Caco-2 (cell line): ENCODE results near the gene TRIM31. TPM values are rescaled to one million over a fixed set of nuclear protein-coding genes. Genes with fewer than 3 reads are reported as not detected.
A peak's percentile ranks its signal among the peaks of the same experiment; 100 is the strongest.

Source experiments
- BruUV-seq: library from RNA; stranded (reverse); fragments of 400-500 nt; replicated peaks from 2 replicates; lab custom pipeline; 2021; lab: Mats Ljungman, UMichigan
- CTCF ChIA-PET: fragments of 300-600 bp; sonication (Branson Sonifier 250); formaldehyde crosslinking; loops from one replicate; lab custom pipeline; 2022; ENCODE audit warnings: antibody characterized with exemption; lab: Charles Lee
- POLR2A ChIA-PET: fragments of 300-600 bp; sonication (Branson Sonifier 250); formaldehyde crosslinking; loops from one replicate; lab custom pipeline; 2022; ENCODE audit warnings: antibody characterized with exemption; lab: Charles Lee
- DNase-seq, 2 experiments: peaks; one replicate each; pipeline versions ENCODE4 v3.0.0 to v3.0.0-alpha.2; 2020 to 2022
- H3K27me3 ChIP-seq: replicated peaks from 2 replicates; pipeline ENCODE4 v1.6.0; 2011; ENCODE audit warnings: low read length; ENCODE audit not compliant: control insufficient read depth, insufficient read depth
- H3K36me3 ChIP-seq: 2 replicates; pipeline ENCODE4 v1.5.1; 2011; ENCODE audit warnings: low read length; ENCODE audit not compliant: control insufficient read depth, insufficient read depth
- H3K4me1 ChIP-seq: fragments of 250-450 bp; sonication (Bioruptor Pico); 2 replicates; pipeline ENCODE4 v1.5.1; 2020; ENCODE audit warnings: mild to moderate bottlenecking
- H3K4me3 ChIP-seq: 2 replicates; pipeline ENCODE4 v1.5.1; 2011; ENCODE audit warnings: low read depth, mild to moderate bottlenecking, control low read depth, low read length
- H3K9me3 ChIP-seq: fragments of 250-450 bp; sonication (Bioruptor Pico); 2 replicates; pipeline ENCODE4 v1.5.1; 2020; ENCODE audit warnings: mild to moderate bottlenecking, moderate library complexity
- H3K27ac Mint-ChIP-seq: one replicate; pipeline ENCODE4 v1.8.0; 2022; ENCODE audit warnings: mixed read lengths; ENCODE audit not compliant: unreplicated experiment
- H3K27me3 Mint-ChIP-seq: one replicate; pipeline ENCODE4 v1.8.0; 2022; ENCODE audit warnings: mixed read lengths; ENCODE audit not compliant: insufficient read depth, unreplicated experiment
- H3K36me3 Mint-ChIP-seq: one replicate; pipeline ENCODE4 v1.8.0; 2022; ENCODE audit warnings: mild to moderate bottlenecking, mixed read lengths; ENCODE audit not compliant: insufficient read depth, unreplicated experiment
- H3K4me1 Mint-ChIP-seq: one replicate; pipeline ENCODE4 v1.8.0; 2022; ENCODE audit warnings: low read depth, mixed read lengths; ENCODE audit not compliant: unreplicated experiment
- H3K4me3 Mint-ChIP-seq: one replicate; pipeline ENCODE4 v1.8.0; 2022; ENCODE audit warnings: mild to moderate bottlenecking, moderate library complexity, mixed read lengths; ENCODE audit not compliant: unreplicated experiment
- H3K9me3 Mint-ChIP-seq: one replicate; pipeline ENCODE4 v1.8.0; 2022; ENCODE audit warnings: mixed read lengths; ENCODE audit not compliant: unreplicated experiment
- CTCF ChIP-seq, 2 experiments: fragments of 200-600 bp in 1 of 2; IDR thresholded peaks; 1 replicate in 1 of 2; 2 replicates in 1 of 2; pipeline versions ENCODE4 v1.5.1 to v1.8.0; 2011 to 2022; ENCODE audit warnings: antibody characterized with exemption in 1 of 2, control low read depth in 1 of 2, inconsistent platforms in 1 of 2, low read depth in 1 of 2, low read length in 1 of 2, mild to moderate bottlenecking in 1 of 2, moderate library complexity in 1 of 2; ENCODE audit not compliant: insufficient read depth in 1 of 2, severe bottlenecking in 1 of 2, unreplicated experiment in 1 of 2
- intact Hi-C: fragments of 100-400 bp; cut with micrococcal nuclease; formaldehyde crosslinking; loops from one replicate; pipeline ENCODE4 v1.10.0; 2022; ENCODE audit not compliant: unreplicated experiment
- total RNA-seq: library from RNA; stranded (reverse); gene quantifications from 2 replicates; pipeline ENCODE4 v1.2.3, GENCODE V29; 2022

Gene TRIM31
- total RNA-seq, 1 experiment from 2014 or later, result 0.70 TPM

GRCh38 chr6:30101444-30102413 is 11.2 kb downstream of the TRIM31 start:
- Mint-ChIP-seq H3K4me3 (peak overlapping the region; percentile 89), H3K27me3 (no peaks in the 10 kb centered on the region), H3K36me3 (no peaks in the 10 kb centered on the region), H3K4me1 (peaks cover 40% of the 10 kb centered on the region), H3K27ac (peak overlapping the region; percentile 69), H3K9me3 (no peaks in the 10 kb centered on the region)
- CTCF ChIA-PET, result interaction anchor here (0.9 to 5.9 kb wide), 7 partner anchors 10 to 452 kb away, joined by 3 to 236 read pairs (median 5); partner anchors contain the start of genes POLR1H, PPP1R11, RNF39 and TRIM40
- peaks cover 36% of the 10 kb centered on the region for H3K4me1 ChIP-seq
- peak; percentile 90 to 94 for DNase-seq
- no peaks in the 10 kb centered on the region for H3K9me3 ChIP-seq
- TSS peak; percentile 69 for BruUV-seq
- TF ChIP-seq CTCF (IDR thresholded peaks at IDR 0.05; ENCODE audit: insufficient read depth in 1 of 2, low read depth in 1 of 2, low read length in 1 of 2, severe bottlenecking in 1 of 2, unreplicated experiment in 1 of 2), result peak in 1 of 2 experiments; percentile 16
- H3K36me3 ChIP-seq, result no peaks in the 10 kb centered on the region
- H3K4me3 ChIP-seq, result peak overlapping the region; percentile 34
- no peaks in the 10 kb centered on the region for H3K27me3 ChIP-seq
- POLR2A ChIA-PET, result interaction anchor here (0.6 to 1.6 kb wide), 7 partner anchors 28 to 225 kb away, joined by 3 to 8 read pairs (median 4); partner anchors contain the start of genes POLR1H, PPP1R11, TRIM26 and TRIM39
- intact Hi-C loops, result loop anchor here (2.0 kb wide), 2 partner anchors 27 to 35 kb away; partner anchors contain the start of genes PPP1R11 and RNF39

- Histone ChIP-seq H3K4me3 (peak overlapping the region; percentile 34), H3K9me3 (no peaks in the 10 kb centered on the region), H3K36me3 (no peaks in the 10 kb centered on the region), H3K4me1 (peaks cover 38% of the 10 kb centered on the region), H3K27me3 (no peaks in the 10 kb centered on the region)
- no TSS peak for BruUV-seq
- ChIA-PET POLR2A (interaction anchor here (1.2 to 1.6 kb wide), 2 partner anchors 40 to 112 kb away, joined by 6 to 8 read pairs; partner anchors contain the start of genes POLR1H and TRIM26), CTCF (interaction anchor here (1.3 to 5.9 kb wide), 3 partner anchors 9 to 451 kb away, joined by 3 to 236 read pairs (median 4); partner anchors contain the start of gene TRIM40)
- H3K36me3 Mint-ChIP-seq, result no peaks in the 10 kb centered on the region
- intact Hi-C loops, result loop anchor here (2.0 kb wide), 1 partner anchor 34 kb away; the partner anchor contains the start of gene PPP1R11
- H3K9me3 Mint-ChIP-seq, result no peaks in the 10 kb centered on the region
- H3K27me3 Mint-ChIP-seq, result no peaks in the 10 kb centered on the region
- peak overlapping the region; percentile 89 for H3K4me3 Mint-ChIP-seq
- DNase-seq, result peak; percentile 71 to 74
- no peak for TF ChIP-seq CTCF (IDR thresholded peaks at IDR 0.05; ENCODE audit: insufficient read depth in 1 of 2, low read depth in 1 of 2, low read length in 1 of 2, severe bottlenecking in 1 of 2, unreplicated experiment in 1 of 2)
- H3K4me1 Mint-ChIP-seq, result peaks cover 40% of the 10 kb centered on the region
- H3K27ac Mint-ChIP-seq, result peak overlapping the region; percentile 69
These were observed 12.1 kb downstream of the TRIM31 start for GRCh38 chr6:30100585-30101443.
